Astrocyte (in vitro differentiated cells and primary cell): ENCODE measurements around the gene CASTOR1. TPM values are rescaled to one million over a fixed set of nuclear protein-coding genes. Genes with fewer than 3 reads are reported as not detected.

Experiments
- DNase-seq: peaks from one replicate; pipeline ENCODE4 v3.0.0-alpha.2; 2010; ENCODE audit warnings: low read depth
- FAIRE-seq: peaks from 2 replicates; lab custom pipeline; 2011; peaks lifted over from hg19 to GRCh38; lab: Jason Lieb, UNC
- H2AFZ ChIP-seq: 2 replicates; pipeline ENCODE4 v1.6.0; 2012; ENCODE audit warnings: low read depth, low read length, inconsistent platforms
- H3K27ac ChIP-seq: 2 replicates; pipeline ENCODE4 v1.5.1; 2011; ENCODE audit warnings: low read depth, low read length, inconsistent platforms
- H3K27me3 ChIP-seq: 2 replicates; pipeline ENCODE4 v1.6.0; 2011; ENCODE audit warnings: low read length, inconsistent platforms; ENCODE audit not compliant: insufficient read depth
- H3K36me3 ChIP-seq: 2 replicates; pipeline ENCODE4 v1.5.1; 2011; ENCODE audit warnings: low read length, inconsistent platforms; ENCODE audit not compliant: insufficient read depth
- H3K4me1 ChIP-seq: 2 replicates; pipeline ENCODE4 v1.5.1; 2011; ENCODE audit warnings: low read length, inconsistent platforms; ENCODE audit not compliant: insufficient read depth
- H3K4me2 ChIP-seq: 2 replicates; pipeline ENCODE4 v1.6.0; 2012; ENCODE audit warnings: low read length, inconsistent platforms
- H3K4me3 ChIP-seq: 2 replicates; pipeline ENCODE4 v1.5.1; 2011; ENCODE audit warnings: low read depth, mild to moderate bottlenecking, low read length, inconsistent platforms; ENCODE audit not compliant: insufficient read depth
- H3K79me2 ChIP-seq: 2 replicates; pipeline ENCODE4 v1.6.0; 2012; ENCODE audit warnings: mild to moderate bottlenecking, low read length, inconsistent platforms; ENCODE audit not compliant: insufficient read depth
- H3K9ac ChIP-seq: 2 replicates; pipeline ENCODE4 v1.6.0; 2012; ENCODE audit warnings: mild to moderate bottlenecking, low read length, inconsistent platforms
- H3K9me3 ChIP-seq: 2 replicates; pipeline ENCODE4 v1.5.1; 2012; ENCODE audit warnings: low read depth, mild to moderate bottlenecking, low read length, inconsistent platforms; ENCODE audit not compliant: insufficient read depth
- H4K20me1 ChIP-seq: 2 replicates; pipeline ENCODE4 v1.6.0; 2012; ENCODE audit warnings: low read length, inconsistent platforms; ENCODE audit not compliant: insufficient read depth
- H3K27ac Mint-ChIP-seq: one replicate; pipeline ENCODE4 v1.8.0; 2021; ENCODE audit warnings: mild to moderate bottlenecking, mixed read lengths; ENCODE audit not compliant: unreplicated experiment
- H3K27me3 Mint-ChIP-seq: one replicate; pipeline ENCODE4 v1.8.0; 2021; ENCODE audit warnings: low read depth, mixed read lengths; ENCODE audit not compliant: unreplicated experiment
- H3K36me3 Mint-ChIP-seq: one replicate; pipeline ENCODE4 v1.8.0; 2021; ENCODE audit warnings: low read depth, mixed read lengths; ENCODE audit not compliant: unreplicated experiment
- H3K4me1 Mint-ChIP-seq: one replicate; pipeline ENCODE4 v1.8.0; 2021; ENCODE audit warnings: low read depth, mixed read lengths; ENCODE audit not compliant: unreplicated experiment
- H3K4me3 Mint-ChIP-seq: one replicate; pipeline ENCODE4 v1.8.0; 2021; ENCODE audit warnings: mild to moderate bottlenecking, moderate library complexity, mixed read lengths; ENCODE audit not compliant: unreplicated experiment
- H3K9me3 Mint-ChIP-seq: one replicate; pipeline ENCODE4 v1.8.0; 2021; ENCODE audit warnings: mild to moderate bottlenecking, mixed read lengths; ENCODE audit not compliant: unreplicated experiment
- EZH2 ChIP-seq: IDR thresholded peaks from 2 replicates; pipeline ENCODE4 v1.6.1; 2012; ENCODE audit warnings: mild to moderate bottlenecking, low read length, inconsistent platforms; ENCODE audit not compliant: insufficient read depth
- total RNA-seq: library from RNA; stranded (reverse); gene quantifications from 2 replicates; pipeline ENCODE4 v1.2.1, GENCODE V29; 2021
- TF ChIP-seq, protein P1 (sequence below): IDR thresholded peaks from 2 replicates; pipeline ENCODE4 v1.5.1; 2011; ENCODE audit warnings: low read depth, mild to moderate bottlenecking, inconsistent platforms, low read length, moderate library complexity; ENCODE audit not compliant: insufficient read depth

Gene CASTOR1
- total RNA-seq, 1 donor from 2014 or later: 15.2 TPM

DNA sequence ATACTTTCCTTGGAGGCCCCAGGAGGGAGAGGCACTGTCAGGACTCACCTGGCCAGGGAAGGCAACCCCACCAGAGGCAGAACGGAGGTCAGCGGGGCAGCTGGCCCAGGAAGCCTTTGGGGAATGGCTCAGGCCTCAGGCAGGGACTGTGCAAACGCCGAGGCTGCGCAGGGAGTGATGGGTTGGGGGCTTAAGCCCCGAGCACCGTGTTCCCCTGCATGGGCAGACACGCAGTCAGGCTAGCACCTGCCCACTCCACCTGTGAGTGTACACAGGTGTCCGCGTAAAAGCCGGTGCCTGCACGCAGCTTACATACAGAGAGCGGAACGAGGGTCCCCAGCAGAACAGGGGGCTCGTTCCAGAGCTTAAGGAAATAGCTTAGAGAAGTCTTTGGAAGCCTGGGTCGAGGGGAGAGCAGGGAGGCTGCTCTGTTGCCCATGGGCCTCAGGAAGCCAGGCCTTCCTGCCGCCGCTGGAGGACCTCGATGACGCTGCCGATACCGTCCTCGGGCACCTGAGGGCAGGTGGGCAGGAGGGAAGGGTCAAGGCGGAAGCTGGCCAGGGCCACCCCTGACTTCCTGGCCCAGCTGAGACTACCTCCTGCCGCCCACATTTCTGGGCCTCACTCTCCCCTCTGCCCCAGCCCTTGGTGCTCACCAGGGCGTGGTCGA is 4.0 kb downstream of the CASTOR1 start:
- peaks cover 3% of the 10 kb centered on the region for H3K79me2 ChIP-seq
- no peak overlapping the region for H2AFZ ChIP-seq
- H3K36me3 ChIP-seq: no peaks in the 10 kb centered on the region
- Mint-ChIP-seq H3K27me3 (no peaks in the 10 kb centered on the region), H3K27ac (no peak overlapping the region), H3K36me3 (peaks cover 15% of the 10 kb centered on the region), H3K4me3 (no peak overlapping the region), H3K9me3 (no peaks in the 10 kb centered on the region), H3K4me1 (peaks cover 7% of the 10 kb centered on the region)
- FAIRE-seq (no peak), DNase-seq (no peak)
- H3K27me3 ChIP-seq: no peaks in the 10 kb centered on the region
- peaks cover 20% of the 10 kb centered on the region for H3K4me1 ChIP-seq
- no peak overlapping the region for H3K27ac ChIP-seq
- H3K9me3 ChIP-seq: no peaks in the 10 kb centered on the region
- TF ChIP-seq, protein P1, sequence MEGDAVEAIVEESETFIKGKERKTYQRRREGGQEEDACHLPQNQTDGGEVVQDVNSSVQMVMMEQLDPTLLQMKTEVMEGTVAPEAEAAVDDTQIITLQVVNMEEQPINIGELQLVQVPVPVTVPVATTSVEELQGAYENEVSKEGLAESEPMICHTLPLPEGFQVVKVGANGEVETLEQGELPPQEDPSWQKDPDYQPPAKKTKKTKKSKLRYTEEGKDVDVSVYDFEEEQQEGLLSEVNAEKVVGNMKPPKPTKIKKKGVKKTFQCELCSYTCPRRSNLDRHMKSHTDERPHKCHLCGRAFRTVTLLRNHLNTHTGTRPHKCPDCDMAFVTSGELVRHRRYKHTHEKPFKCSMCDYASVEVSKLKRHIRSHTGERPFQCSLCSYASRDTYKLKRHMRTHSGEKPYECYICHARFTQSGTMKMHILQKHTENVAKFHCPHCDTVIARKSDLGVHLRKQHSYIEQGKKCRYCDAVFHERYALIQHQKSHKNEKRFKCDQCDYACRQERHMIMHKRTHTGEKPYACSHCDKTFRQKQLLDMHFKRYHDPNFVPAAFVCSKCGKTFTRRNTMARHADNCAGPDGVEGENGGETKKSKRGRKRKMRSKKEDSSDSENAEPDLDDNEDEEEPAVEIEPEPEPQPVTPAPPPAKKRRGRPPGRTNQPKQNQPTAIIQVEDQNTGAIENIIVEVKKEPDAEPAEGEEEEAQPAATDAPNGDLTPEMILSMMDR: no peak
- no peak for TF ChIP-seq EZH2
- H3K4me3 ChIP-seq: no peak overlapping the region
- peaks cover 3% of the 10 kb centered on the region for H4K20me1 ChIP-seq
- no peak overlapping the region for H3K4me2 ChIP-seq
- no peak overlapping the region for H3K9ac ChIP-seq

DNA sequence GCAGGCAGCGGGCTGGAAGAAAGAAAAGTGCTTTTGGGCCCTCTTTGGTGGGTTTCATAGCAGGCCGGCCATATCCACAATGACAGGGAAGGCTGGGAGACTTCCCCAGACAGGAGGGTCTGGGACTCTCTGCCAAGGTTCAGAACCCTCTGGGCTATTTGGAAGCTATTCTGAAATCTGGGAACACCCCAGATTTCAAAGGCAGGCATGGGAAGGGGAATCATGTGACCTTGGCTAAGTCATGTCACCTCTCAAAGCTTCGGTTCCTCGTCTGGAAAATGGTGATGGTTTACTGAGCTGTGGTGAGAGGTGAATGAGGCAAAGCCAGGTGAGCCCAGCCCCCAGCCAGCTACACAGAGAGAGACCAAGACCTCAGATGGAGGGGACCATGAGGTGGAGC is 4.6 kb downstream of the CASTOR1 start:
- no peaks in the 10 kb centered on the region for H3K9me3 Mint-ChIP-seq
- Histone ChIP-seq H3K4me2 (no peak overlapping the region), H3K4me3 (no peak overlapping the region), H2AFZ (no peak overlapping the region), H3K4me1 (peaks cover 14% of the 10 kb centered on the region), H3K27ac (no peak overlapping the region), H3K36me3 (no peaks in the 10 kb centered on the region), H4K20me1 (no peaks in the 10 kb centered on the region), H3K79me2 (peaks cover 3% of the 10 kb centered on the region), H3K9ac (no peak overlapping the region), H3K27me3 (no peaks in the 10 kb centered on the region), H3K9me3 (no peaks in the 10 kb centered on the region)
- peaks cover 15% of the 10 kb centered on the region for H3K36me3 Mint-ChIP-seq
- no peak for DNase-seq
- TF ChIP-seq EZH2: no peak
- TF ChIP-seq, protein P1: no peak
- no peaks in the 10 kb centered on the region for H3K27me3 Mint-ChIP-seq
- H3K4me3 Mint-ChIP-seq: no peak overlapping the region
- H3K27ac Mint-ChIP-seq: no peak overlapping the region
- FAIRE-seq: no peak
- H3K4me1 Mint-ChIP-seq: peaks cover 7% of the 10 kb centered on the region

DNA sequence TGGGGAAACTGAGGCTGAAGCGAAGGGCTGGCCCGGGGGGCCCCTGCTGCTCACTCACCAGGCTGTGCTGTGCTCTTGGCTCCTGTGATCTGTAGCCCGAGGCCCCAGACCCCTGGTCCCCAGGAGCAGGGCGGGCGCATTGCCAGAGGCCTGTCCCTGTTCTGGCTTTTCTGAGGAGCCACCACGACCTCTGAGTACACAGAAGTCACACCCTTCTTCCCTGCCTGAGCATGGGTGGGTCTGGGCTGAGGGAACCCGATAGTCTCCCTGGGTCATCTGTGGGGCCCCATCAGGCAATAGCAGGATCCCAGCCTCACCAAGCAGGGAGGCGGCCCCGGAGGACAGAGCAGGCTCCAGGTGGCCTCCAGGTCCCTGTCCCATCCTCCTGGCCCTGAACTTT is 5.1 kb downstream of the CASTOR1 start:
- Mint-ChIP-seq H3K36me3 (peaks cover 15% of the 10 kb centered on the region), H3K27me3 (no peaks in the 10 kb centered on the region), H3K4me3 (no peak overlapping the region), H3K4me1 (peaks cover 7% of the 10 kb centered on the region), H3K27ac (no peak overlapping the region), H3K9me3 (no peaks in the 10 kb centered on the region)
- Histone ChIP-seq H4K20me1 (no peaks in the 10 kb centered on the region), H3K27ac (no peak overlapping the region), H3K9me3 (no peaks in the 10 kb centered on the region), H3K36me3 (no peaks in the 10 kb centered on the region), H3K4me1 (peaks cover 14% of the 10 kb centered on the region), H3K79me2 (peaks cover 3% of the 10 kb centered on the region), H3K27me3 (no peaks in the 10 kb centered on the region), H3K9ac (no peak overlapping the region), H2AFZ (no peak overlapping the region), H3K4me3 (no peak overlapping the region), H3K4me2 (no peak overlapping the region)
- no peak for FAIRE-seq
- TF ChIP-seq EZH2: no peak
- TF ChIP-seq, protein P1: no peak
- DNase-seq: no peak
